WTC11 (cell line): Measurements from ENCODE around the gene C6orf141. TPM values are rescaled to one million over a fixed set of nuclear protein-coding genes. Genes with fewer than 3 reads are reported as not detected.
A peak's percentile ranks its signal among the peaks of the same experiment; 100 is the strongest.

Experiments used
- ATAC-seq: fragments of 200-7000 bp; cut with Tn5 transposase; 2 replicates; pipeline ENCODE4 v1.10.0; 2021; ENCODE audit warnings: mild to moderate bottlenecking, moderate library complexity
- CTCF ChIA-PET: fragments of 300-600 bp; sonication (Branson Sonifier 250); formaldehyde crosslinking; loops from one replicate; lab custom pipeline; 2021; ENCODE audit warnings: antibody characterized with exemption; lab: Charles Lee
- POLR2A ChIA-PET: fragments of 350-600 bp; sonication (Branson Sonifier 250); formaldehyde crosslinking; loops from one replicate; lab custom pipeline; 2021; ENCODE audit warnings: antibody characterized with exemption; lab: Charles Lee
- DNase-seq: peaks from one replicate; pipeline ENCODE4 v3.0.0; 2021; ENCODE audit warnings: low spot score
- H3K27ac Mint-ChIP-seq: 2 replicates; pipeline ENCODE4 v1.8.0; 2021; ENCODE audit warnings: mixed read lengths
- H3K27me3 Mint-ChIP-seq: 2 replicates; pipeline ENCODE4 v1.8.0; 2021; ENCODE audit warnings: low read depth, mild to moderate bottlenecking, moderate library complexity, mixed read lengths
- H3K36me3 Mint-ChIP-seq: 2 replicates; pipeline ENCODE4 v1.8.0; 2021; ENCODE audit warnings: mixed read lengths
- H3K4me1 Mint-ChIP-seq: 2 replicates; pipeline ENCODE4 v1.8.0; 2022; ENCODE audit warnings: mixed read lengths
- H3K4me3 Mint-ChIP-seq: 2 replicates; pipeline ENCODE4 v1.8.0; 2021; ENCODE audit warnings: mild to moderate bottlenecking, moderate library complexity, mixed read lengths
- H3K9me3 Mint-ChIP-seq: 2 replicates; pipeline ENCODE4 v1.8.0; 2021; ENCODE audit warnings: mixed read lengths
- EMX1 ChIP-seq: fragments of 250-450 bp; sonication (Bioruptor Pico); IDR thresholded peaks from 2 replicates; pipeline ENCODE4 v1.8.0; 2021; ENCODE audit warnings: mild to moderate bottlenecking
- FOXJ3 ChIP-seq: sonication (generic); formaldehyde crosslinking; IDR thresholded peaks from 2 replicates; pipeline ENCODE4 v1.9.0; 2021; ENCODE audit warnings: missing genetic modification reagents, mild to moderate bottlenecking, borderline replicate concordance
- GRHL2 ChIP-seq: fragments of 250-450 bp; sonication (Bioruptor Pico); IDR thresholded peaks from 2 replicates; pipeline ENCODE4 v1.8.0; 2022; ENCODE audit warnings: mild to moderate bottlenecking, moderate library complexity; ENCODE audit not compliant: insufficient replicate concordance, severe bottlenecking
- HMGA2 ChIP-seq: fragments of 250-450 bp; sonication (Bioruptor Pico); IDR thresholded peaks from 2 replicates; pipeline ENCODE4 v1.4.0; 2021; ENCODE audit warnings: mild to moderate bottlenecking, moderate library complexity
- IRF2 ChIP-seq: sonication (generic); formaldehyde crosslinking; IDR thresholded peaks from 2 replicates; pipeline ENCODE4 v1.8.0; 2022; ENCODE audit warnings: low read depth, missing genetic modification reagents, borderline replicate concordance
- PRRX2 ChIP-seq: fragments of 250-450 bp; sonication (Bioruptor Pico); IDR thresholded peaks from 2 replicates; pipeline ENCODE4 v1.8.0; 2021; ENCODE audit warnings: mild to moderate bottlenecking
- RELA ChIP-seq: sonication (generic); formaldehyde crosslinking; IDR thresholded peaks from 2 replicates; pipeline ENCODE4 v1.8.1; 2022; ENCODE audit warnings: missing genetic modification reagents, mild to moderate bottlenecking, borderline replicate concordance
- TCF7 ChIP-seq: sonication (generic); formaldehyde crosslinking; IDR thresholded peaks from 2 replicates; pipeline ENCODE4 v1.8.0; 2022; ENCODE audit warnings: mild to moderate bottlenecking, low read depth, missing genetic modification reagents, moderate library complexity
- ZNF317 ChIP-seq: sonication (generic); formaldehyde crosslinking; IDR thresholded peaks from 2 replicates; pipeline ENCODE4 v1.8.1; 2023; ENCODE audit warnings: low read depth, mild to moderate bottlenecking, moderate library complexity, missing genetic modification reagents, borderline replicate concordance
- total RNA-seq: library from RNA; stranded (reverse); gene quantifications from 3 replicates; pipeline ENCODE4 v1.2.3, GENCODE V29; 2021
- TF ChIP-seq, protein P1 (sequence below): sonication (generic); formaldehyde crosslinking; IDR thresholded peaks from 2 replicates; pipeline ENCODE4 v1.8.0; 2022; ENCODE audit warnings: missing genetic modification reagents
- TF ChIP-seq, protein P2 (sequence below): sonication (generic); formaldehyde crosslinking; IDR thresholded peaks from 2 replicates; pipeline ENCODE4 v1.8.1; 2023; ENCODE audit warnings: mild to moderate bottlenecking, missing genetic modification reagents, moderate library complexity
- TF ChIP-seq, protein P3 (sequence below): sonication (generic); formaldehyde crosslinking; IDR thresholded peaks from 2 replicates; pipeline ENCODE4 v1.8.0; 2022; ENCODE audit warnings: mild to moderate bottlenecking, missing genetic modification reagents
- TF ChIP-seq, protein P4 (sequence below): fragments of 250-450 bp; sonication (Bioruptor Pico); IDR thresholded peaks from 2 replicates; pipeline ENCODE4 v1.8.0; 2021; ENCODE audit warnings: mild to moderate bottlenecking
- TF ChIP-seq, protein P5 (sequence below): sonication (generic); formaldehyde crosslinking; IDR thresholded peaks from 2 replicates; pipeline ENCODE4 v1.8.1; 2023; ENCODE audit warnings: mild to moderate bottlenecking, missing genetic modification reagents
- TF ChIP-seq, protein P6 (sequence below): fragments of 250-450 bp; sonication (Bioruptor Pico); IDR thresholded peaks from 2 replicates; pipeline ENCODE4 v1.9.0; 2021; ENCODE audit warnings: mild to moderate bottlenecking
- TF ChIP-seq, protein P7 (sequence below): fragments of 250-450 bp; sonication (Bioruptor Pico); conservative IDR thresholded peaks from 2 replicates; pipeline ENCODE4 v1.9.0; 2021; ENCODE audit warnings: mild to moderate bottlenecking
- TF ChIP-seq, protein P8 (sequence below): sonication (generic); formaldehyde crosslinking; IDR thresholded peaks from 2 replicates; pipeline ENCODE4 v1.8.1; 2022; ENCODE audit warnings: low read depth, mild to moderate bottlenecking, moderate library complexity, missing genetic modification reagents, borderline replicate concordance

C6orf141 gene
- total RNA-seq, 1 experiment from 2014 or later, result 14.4 TPM

DNA sequence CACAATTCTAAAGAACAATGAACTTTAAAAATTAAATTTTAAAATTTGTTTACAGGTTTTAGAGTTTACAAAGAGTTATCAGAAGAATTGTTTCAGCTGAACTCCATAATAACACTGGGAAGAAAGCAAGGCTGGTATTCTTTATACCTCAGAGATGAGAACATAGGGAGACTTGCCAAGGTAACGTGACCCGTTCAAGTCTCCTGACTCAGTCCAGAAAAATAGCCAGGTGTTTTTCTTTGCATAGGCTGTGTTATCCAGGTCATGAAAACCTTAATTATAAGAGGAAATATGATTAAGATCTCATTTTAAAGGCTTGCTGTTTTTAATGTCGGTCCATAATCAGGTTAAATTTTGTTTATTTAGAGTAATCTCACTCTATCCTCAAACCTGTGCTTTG is 8.5 kb upstream of the C6orf141 start:
- H3K27me3 Mint-ChIP-seq, result peaks cover 4% of the 10 kb centered on the region
- POLR2A ChIA-PET, result interaction anchor here (1.1 kb wide), 1 partner anchor 16 kb away, joined by 6 read pairs; no protein-coding TSS in a partner anchor
- CTCF ChIA-PET, result interaction anchor here (1.0 to 1.3 kb wide), 2 partner anchors 8 to 10 kb away, joined by 3 to 4 read pairs; no protein-coding TSS in a partner anchor
- no peak for DNase-seq
- H3K27ac Mint-ChIP-seq, result no peak overlapping the region
- no peaks in the 10 kb centered on the region for H3K36me3 Mint-ChIP-seq
- peaks cover 7% of the 10 kb centered on the region; the same call in 1 of the 2 replicates for H3K4me1 Mint-ChIP-seq
- TF ChIP-seq IRF2 (CRISPR knock-in tag) (no peak), GRHL2 (CRISPR knock-in tag) (no peak), HMGA2 (CRISPR knock-in tag) (no peak)
- H3K9me3 Mint-ChIP-seq, result no peaks in the 10 kb centered on the region
- ATAC-seq, result no peak
- H3K4me3 Mint-ChIP-seq, result no peak overlapping the region

DNA sequence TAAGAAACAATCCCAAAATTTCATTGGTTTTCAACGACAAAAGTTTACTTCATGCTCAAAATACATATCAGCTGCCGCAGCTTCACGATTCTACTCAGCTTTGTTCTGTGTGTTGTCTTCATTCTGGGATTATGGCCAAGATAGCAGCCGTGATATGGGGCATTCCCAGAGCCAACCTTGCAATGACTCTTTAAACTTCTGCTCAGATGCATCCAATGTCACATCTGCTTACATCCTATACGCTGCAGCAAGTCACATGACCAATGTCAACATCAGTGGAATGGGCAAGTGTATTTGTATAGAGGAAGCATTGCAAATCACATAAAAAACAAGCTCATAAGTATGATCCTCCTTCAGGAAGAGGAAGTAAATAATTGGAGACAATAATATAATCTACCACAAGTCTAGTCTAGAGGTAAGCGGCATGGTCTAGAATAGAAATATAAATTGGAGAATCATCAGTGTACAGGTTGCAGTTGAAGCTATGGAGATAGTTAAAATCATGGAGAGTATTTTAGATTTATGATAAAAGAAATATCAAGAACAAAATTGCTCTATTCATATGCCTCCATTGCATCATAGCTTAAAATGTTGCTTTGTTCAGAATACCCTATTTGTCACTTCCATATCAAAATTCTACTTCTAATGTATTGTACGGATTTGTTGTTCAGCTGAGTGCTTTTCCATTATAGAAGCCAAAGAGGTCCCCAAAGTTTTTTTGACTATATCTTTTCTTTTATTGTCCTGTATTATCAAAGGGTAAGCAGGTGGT is 7.2 kb upstream of the C6orf141 start:
- H3K4me3 Mint-ChIP-seq, result no peak overlapping the region
- H3K27ac Mint-ChIP-seq, result no peak overlapping the region
- peaks cover 7% of the 10 kb centered on the region; the same call in 1 of the 2 replicates for H3K4me1 Mint-ChIP-seq
- CTCF ChIA-PET, result interaction anchor here (2.2 kb wide), 1 partner anchor 11 kb away, joined by 12 read pairs; no protein-coding TSS in a partner anchor
- H3K9me3 Mint-ChIP-seq, result no peaks in the 10 kb centered on the region
- TF ChIP-seq, protein P1, sequence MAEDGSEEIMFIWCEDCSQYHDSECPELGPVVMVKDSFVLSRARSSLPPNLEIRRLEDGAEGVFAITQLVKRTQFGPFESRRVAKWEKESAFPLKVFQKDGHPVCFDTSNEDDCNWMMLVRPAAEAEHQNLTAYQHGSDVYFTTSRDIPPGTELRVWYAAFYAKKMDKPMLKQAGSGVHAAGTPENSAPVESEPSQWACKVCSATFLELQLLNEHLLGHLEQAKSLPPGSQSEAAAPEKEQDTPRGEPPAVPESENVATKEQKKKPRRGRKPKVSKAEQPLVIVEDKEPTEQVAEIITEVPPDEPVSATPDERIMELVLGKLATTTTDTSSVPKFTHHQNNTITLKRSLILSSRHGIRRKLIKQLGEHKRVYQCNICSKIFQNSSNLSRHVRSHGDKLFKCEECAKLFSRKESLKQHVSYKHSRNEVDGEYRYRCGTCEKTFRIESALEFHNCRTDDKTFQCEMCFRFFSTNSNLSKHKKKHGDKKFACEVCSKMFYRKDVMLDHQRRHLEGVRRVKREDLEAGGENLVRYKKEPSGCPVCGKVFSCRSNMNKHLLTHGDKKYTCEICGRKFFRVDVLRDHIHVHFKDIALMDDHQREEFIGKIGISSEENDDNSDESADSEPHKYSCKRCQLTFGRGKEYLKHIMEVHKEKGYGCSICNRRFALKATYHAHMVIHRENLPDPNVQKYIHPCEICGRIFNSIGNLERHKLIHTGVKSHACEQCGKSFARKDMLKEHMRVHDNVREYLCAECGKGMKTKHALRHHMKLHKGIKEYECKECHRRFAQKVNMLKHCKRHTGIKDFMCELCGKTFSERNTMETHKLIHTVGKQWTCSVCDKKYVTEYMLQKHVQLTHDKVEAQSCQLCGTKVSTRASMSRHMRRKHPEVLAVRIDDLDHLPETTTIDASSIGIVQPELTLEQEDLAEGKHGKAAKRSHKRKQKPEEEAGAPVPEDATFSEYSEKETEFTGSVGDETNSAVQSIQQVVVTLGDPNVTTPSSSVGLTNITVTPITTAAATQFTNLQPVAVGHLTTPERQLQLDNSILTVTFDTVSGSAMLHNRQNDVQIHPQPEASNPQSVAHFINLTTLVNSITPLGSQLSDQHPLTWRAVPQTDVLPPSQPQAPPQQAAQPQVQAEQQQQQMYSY, result no peak
- TF ChIP-seq PRRX2 (CRISPR knock-in tag) (no peak), EMX1 (no peak), TCF7 (no peak), RELA (no peak)
- TF ChIP-seq, protein P2, sequence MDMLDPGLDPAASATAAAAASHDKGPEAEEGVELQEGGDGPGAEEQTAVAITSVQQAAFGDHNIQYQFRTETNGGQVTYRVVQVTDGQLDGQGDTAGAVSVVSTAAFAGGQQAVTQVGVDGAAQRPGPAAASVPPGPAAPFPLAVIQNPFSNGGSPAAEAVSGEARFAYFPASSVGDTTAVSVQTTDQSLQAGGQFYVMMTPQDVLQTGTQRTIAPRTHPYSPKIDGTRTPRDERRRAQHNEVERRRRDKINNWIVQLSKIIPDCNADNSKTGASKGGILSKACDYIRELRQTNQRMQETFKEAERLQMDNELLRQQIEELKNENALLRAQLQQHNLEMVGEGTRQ (CRISPR knock-in tag), result peak; percentile 46; the same call in 1 of the 2 replicates
- TF ChIP-seq, protein P3, sequence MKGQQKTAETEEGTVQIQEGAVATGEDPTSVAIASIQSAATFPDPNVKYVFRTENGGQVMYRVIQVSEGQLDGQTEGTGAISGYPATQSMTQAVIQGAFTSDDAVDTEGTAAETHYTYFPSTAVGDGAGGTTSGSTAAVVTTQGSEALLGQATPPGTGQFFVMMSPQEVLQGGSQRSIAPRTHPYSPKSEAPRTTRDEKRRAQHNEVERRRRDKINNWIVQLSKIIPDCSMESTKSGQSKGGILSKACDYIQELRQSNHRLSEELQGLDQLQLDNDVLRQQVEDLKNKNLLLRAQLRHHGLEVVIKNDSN (CRISPR knock-in tag), result no peak
- no peaks in the 10 kb centered on the region for H3K36me3 Mint-ChIP-seq
- POLR2A ChIA-PET, result no interaction called here
- no peak for DNase-seq
- peaks cover 4% of the 10 kb centered on the region for H3K27me3 Mint-ChIP-seq
- ATAC-seq, result no peak

DNA sequence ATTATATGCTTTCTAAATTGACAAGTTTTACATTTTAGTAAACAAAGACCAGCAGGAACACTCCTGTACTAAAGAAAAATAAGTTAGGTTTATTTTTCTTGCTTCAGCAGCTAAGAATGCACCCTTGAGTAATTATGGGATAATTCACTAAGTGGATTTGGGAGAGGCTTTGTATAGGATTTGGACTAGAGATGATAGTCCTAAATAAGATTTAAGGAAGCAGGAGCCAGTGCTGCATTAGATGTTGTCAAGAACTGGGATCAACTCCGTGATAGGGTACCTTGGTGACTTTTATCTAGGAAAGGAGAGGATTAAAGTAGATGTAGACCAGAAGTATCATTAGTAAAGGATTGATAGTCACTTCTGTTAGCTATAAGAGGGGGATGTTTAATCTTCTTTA is 4.1 kb upstream of the C6orf141 start:
- Mint-ChIP-seq H3K4me3 (no peak overlapping the region), H3K9me3 (no peaks in the 10 kb centered on the region), H3K4me1 (peaks cover 22% of the 10 kb centered on the region), H3K27me3 (peaks cover 30% of the 10 kb centered on the region), H3K36me3 (no peaks in the 10 kb centered on the region), H3K27ac (no peak overlapping the region)
- CTCF ChIA-PET, result no interaction called here
- ATAC-seq, result no peak
- DNase-seq, result no peak
- POLR2A ChIA-PET, result no interaction called here
- TF ChIP-seq, protein P4, sequence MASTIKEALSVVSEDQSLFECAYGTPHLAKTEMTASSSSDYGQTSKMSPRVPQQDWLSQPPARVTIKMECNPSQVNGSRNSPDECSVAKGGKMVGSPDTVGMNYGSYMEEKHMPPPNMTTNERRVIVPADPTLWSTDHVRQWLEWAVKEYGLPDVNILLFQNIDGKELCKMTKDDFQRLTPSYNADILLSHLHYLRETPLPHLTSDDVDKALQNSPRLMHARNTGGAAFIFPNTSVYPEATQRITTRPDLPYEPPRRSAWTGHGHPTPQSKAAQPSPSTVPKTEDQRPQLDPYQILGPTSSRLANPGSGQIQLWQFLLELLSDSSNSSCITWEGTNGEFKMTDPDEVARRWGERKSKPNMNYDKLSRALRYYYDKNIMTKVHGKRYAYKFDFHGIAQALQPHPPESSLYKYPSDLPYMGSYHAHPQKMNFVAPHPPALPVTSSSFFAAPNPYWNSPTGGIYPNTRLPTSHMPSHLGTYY (CRISPR knock-in tag), result no peak
- TF ChIP-seq, protein P5, sequence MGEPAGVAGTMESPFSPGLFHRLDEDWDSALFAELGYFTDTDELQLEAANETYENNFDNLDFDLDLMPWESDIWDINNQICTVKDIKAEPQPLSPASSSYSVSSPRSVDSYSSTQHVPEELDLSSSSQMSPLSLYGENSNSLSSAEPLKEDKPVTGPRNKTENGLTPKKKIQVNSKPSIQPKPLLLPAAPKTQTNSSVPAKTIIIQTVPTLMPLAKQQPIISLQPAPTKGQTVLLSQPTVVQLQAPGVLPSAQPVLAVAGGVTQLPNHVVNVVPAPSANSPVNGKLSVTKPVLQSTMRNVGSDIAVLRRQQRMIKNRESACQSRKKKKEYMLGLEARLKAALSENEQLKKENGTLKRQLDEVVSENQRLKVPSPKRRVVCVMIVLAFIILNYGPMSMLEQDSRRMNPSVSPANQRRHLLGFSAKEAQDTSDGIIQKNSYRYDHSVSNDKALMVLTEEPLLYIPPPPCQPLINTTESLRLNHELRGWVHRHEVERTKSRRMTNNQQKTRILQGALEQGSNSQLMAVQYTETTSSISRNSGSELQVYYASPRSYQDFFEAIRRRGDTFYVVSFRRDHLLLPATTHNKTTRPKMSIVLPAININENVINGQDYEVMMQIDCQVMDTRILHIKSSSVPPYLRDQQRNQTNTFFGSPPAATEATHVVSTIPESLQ (CRISPR knock-in tag), result no peak
- TF ChIP-seq, protein P6, sequence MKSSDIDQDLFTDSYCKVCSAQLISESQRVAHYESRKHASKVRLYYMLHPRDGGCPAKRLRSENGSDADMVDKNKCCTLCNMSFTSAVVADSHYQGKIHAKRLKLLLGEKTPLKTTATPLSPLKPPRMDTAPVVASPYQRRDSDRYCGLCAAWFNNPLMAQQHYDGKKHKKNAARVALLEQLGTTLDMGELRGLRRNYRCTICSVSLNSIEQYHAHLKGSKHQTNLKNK (CRISPR knock-in tag), result no peak
- TF ChIP-seq, protein P7, sequence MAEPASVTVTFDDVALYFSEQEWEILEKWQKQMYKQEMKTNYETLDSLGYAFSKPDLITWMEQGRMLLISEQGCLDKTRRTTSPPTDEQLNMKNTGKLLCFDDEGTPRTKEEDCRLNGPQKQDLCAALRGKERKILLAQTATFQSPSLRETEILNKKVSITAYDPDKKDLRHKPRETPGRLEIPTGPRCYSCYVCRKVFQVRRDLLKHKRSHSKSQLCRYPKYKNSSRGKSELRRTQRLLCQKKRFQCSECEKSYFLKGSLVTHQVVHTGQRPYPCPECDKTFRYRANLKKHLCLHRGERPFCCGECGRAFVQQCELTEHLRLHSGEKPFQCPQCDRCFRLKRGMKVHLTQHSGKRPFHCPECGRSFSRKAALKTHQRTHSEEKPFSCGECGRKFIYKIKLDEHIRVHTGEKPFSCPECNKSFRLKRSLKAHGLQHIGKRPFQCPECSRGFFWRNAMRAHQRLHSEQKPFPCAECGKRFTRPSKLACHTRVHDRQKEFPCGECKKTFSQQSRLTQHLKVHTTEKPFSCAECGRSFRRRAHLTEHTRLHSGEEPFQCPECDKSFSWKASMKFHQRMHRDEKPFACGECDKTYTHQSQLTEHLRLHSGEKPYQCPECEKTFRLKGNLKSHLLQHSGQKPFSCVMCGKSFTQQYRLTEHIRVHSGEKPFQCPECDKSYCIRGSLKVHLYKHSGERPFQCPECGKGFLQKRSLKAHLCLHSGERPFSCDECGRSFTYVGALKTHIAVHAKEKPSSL, result no peak
- TF ChIP-seq FOXJ3 (CRISPR knock-in tag) (no peak), ZNF317 (CRISPR knock-in tag) (no peak)
- TF ChIP-seq, protein P8, sequence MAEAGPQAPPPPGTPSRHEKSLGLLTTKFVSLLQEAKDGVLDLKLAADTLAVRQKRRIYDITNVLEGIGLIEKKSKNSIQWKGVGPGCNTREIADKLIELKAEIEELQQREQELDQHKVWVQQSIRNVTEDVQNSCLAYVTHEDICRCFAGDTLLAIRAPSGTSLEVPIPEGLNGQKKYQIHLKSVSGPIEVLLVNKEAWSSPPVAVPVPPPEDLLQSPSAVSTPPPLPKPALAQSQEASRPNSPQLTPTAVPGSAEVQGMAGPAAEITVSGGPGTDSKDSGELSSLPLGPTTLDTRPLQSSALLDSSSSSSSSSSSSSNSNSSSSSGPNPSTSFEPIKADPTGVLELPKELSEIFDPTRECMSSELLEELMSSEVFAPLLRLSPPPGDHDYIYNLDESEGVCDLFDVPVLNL (CRISPR knock-in tag), result no peak
